Measurements from ENCODE around the gene PLCB1.

The PLCB1 gene

GRCh38 chr20:8449123-8449522 lies 317.1 kb downstream of the PLCB1 start:
- TF ChIP-seq EZH2phosphoT487 (IDR thresholded peaks at IDR 0.05; ENCODE audit: borderline replicate concordance, low read length) (no peak), CTCF (IDR thresholded peaks at IDR 0.05; ENCODE audit: low read depth, low read length, poor library complexity, severe bottlenecking) (no peak)
- no peaks in the 10 kb centered on the region for H3K4me1 ChIP-seq (ENCODE audit: control insufficient read depth, low read length)
- no peak overlapping the region for H3K4me2 ChIP-seq (ENCODE audit: low read length)
- no peaks in the 10 kb centered on the region for H3K79me2 ChIP-seq (ENCODE audit: control insufficient read depth, low read length)
- H3K36me3 ChIP-seq (ENCODE audit: control insufficient read depth, low read length) = no peaks in the 10 kb centered on the region
- H3K9me3 ChIP-seq (ENCODE audit: control insufficient read depth, insufficient read depth, low read length) = no peaks in the 10 kb centered on the region
- H3F3A ChIP-seq (ENCODE audit: control insufficient read depth, insufficient read depth) = no peaks in the 10 kb centered on the region
- no peak overlapping the region for H3K27ac ChIP-seq (ENCODE audit: low read depth, low read length)
- H3K9me2 ChIP-seq (replicated peaks; ENCODE audit: control insufficient read depth, low read length) = no peaks in the 10 kb centered on the region
- no peaks in the 10 kb centered on the region for H4K20me1 ChIP-seq (ENCODE audit: control insufficient read depth, insufficient read depth, low read depth, low read length)
- no peaks in the 10 kb centered on the region for H3K27me3 ChIP-seq (ENCODE audit: control insufficient read depth, low read length)
- no peak overlapping the region for H3K4me3 ChIP-seq (ENCODE audit: low read length)

GRCh38 chr20:8454137-8454712 lies 322.2 kb downstream of the PLCB1 start:
- H3K4me1 ChIP-seq (ENCODE audit: control insufficient read depth, low read length) = no peaks in the 10 kb centered on the region
- no peaks in the 10 kb centered on the region for H3F3A ChIP-seq (ENCODE audit: control insufficient read depth, insufficient read depth)
- H3K9me3 ChIP-seq (ENCODE audit: control insufficient read depth, insufficient read depth, low read length) = no peaks in the 10 kb centered on the region
- no peaks in the 10 kb centered on the region for H3K9me2 ChIP-seq (replicated peaks; ENCODE audit: control insufficient read depth, low read length)
- no peaks in the 10 kb centered on the region for H3K36me3 ChIP-seq (ENCODE audit: control insufficient read depth, low read length)
- H3K79me2 ChIP-seq (ENCODE audit: control insufficient read depth, low read length) = no peaks in the 10 kb centered on the region
- H4K20me1 ChIP-seq (ENCODE audit: control insufficient read depth, insufficient read depth, low read depth, low read length) = no peaks in the 10 kb centered on the region
- no peak overlapping the region for H3K27ac ChIP-seq (ENCODE audit: low read depth, low read length)
- TF ChIP-seq CTCF (IDR thresholded peaks at IDR 0.05; ENCODE audit: low read depth, low read length, poor library complexity, severe bottlenecking) (peak; percentile 43), EZH2phosphoT487 (IDR thresholded peaks at IDR 0.05; ENCODE audit: borderline replicate concordance, low read length) (no peak)
- H3K4me2 ChIP-seq (ENCODE audit: low read length) = no peak overlapping the region
- H3K27me3 ChIP-seq (ENCODE audit: control insufficient read depth, low read length) = no peaks in the 10 kb centered on the region
- no peak overlapping the region for H3K4me3 ChIP-seq (ENCODE audit: low read length)

- Histone ChIP-seq H4K20me1 (ENCODE audit: control insufficient read depth, insufficient read depth, low read depth, low read length) (no peaks in the 10 kb centered on the region), H3K9me3 (ENCODE audit: control insufficient read depth, insufficient read depth, low read length) (no peaks in the 10 kb centered on the region), H3K79me2 (ENCODE audit: control insufficient read depth, low read length) (no peaks in the 10 kb centered on the region), H3K4me3 (ENCODE audit: low read length) (no peak overlapping the region), H3K9me2 (replicated peaks; ENCODE audit: control insufficient read depth, low read length) (no peaks in the 10 kb centered on the region), H3K4me2 (ENCODE audit: low read length) (no peak overlapping the region), H3K27me3 (ENCODE audit: control insufficient read depth, low read length) (no peaks in the 10 kb centered on the region), H3K27ac (ENCODE audit: low read depth, low read length) (no peak overlapping the region), H3K4me1 (ENCODE audit: control insufficient read depth, low read length) (no peaks in the 10 kb centered on the region), H3F3A (ENCODE audit: control insufficient read depth, insufficient read depth) (no peaks in the 10 kb centered on the region), H3K36me3 (ENCODE audit: control insufficient read depth, low read length) (no peaks in the 10 kb centered on the region)
- no peak for TF ChIP-seq EZH2phosphoT487 (IDR thresholded peaks at IDR 0.05; ENCODE audit: borderline replicate concordance, low read length)
- TF ChIP-seq CTCF (IDR thresholded peaks at IDR 0.05; ENCODE audit: low read depth, low read length, poor library complexity, severe bottlenecking) = no peak
These were observed 324.7 kb downstream of the PLCB1 start for GRCh38 chr20:8456765-8457164.
